ENCODE measurements around the gene PSMC3IP. TPM values are rescaled to one million over a fixed set of nuclear protein-coding genes. Genes with fewer than 3 reads are reported as not detected.

The PSMC3IP gene
- total RNA-seq, 1 experiment from 2014 or later: 31.9 TPM

GRCh38 chr17:42608305-42609181 lies 31.0 kb upstream of the PSMC3IP start:
- no peak for TF ChIP-seq CTCF (conservative IDR thresholded peaks at IDR 0.05; ENCODE audit: low read depth, low read length)
- Histone ChIP-seq H3K4me3 (ENCODE audit: low read depth, low read length, poor library complexity, severe bottlenecking) (peak overlapping the region; percentile 82), H3K4me1 (ENCODE audit: insufficient read depth, low read length, poor library complexity, severe bottlenecking) (no peaks in the 10 kb centered on the region), H3K27ac (ENCODE audit: low read depth, low read length, poor library complexity, severe bottlenecking) (peak overlapping the region; percentile 84), H3K27me3 (replicated peaks; ENCODE audit: insufficient read depth, low read depth, low read length, poor library complexity) (no peaks in the 10 kb centered on the region), H3K9me3 (ENCODE audit: low read depth, low read length, poor library complexity, severe bottlenecking) (no peaks in the 10 kb centered on the region), H3K36me3 (ENCODE audit: insufficient read depth, low read length, poor library complexity, severe bottlenecking) (no peaks in the 10 kb centered on the region)
- ChIA-PET POLR2A (ENCODE audit: low non-redundant PET) (no interaction called here), CTCF (no interaction called here)
- intact Hi-C loops (cut with micrococcal nuclease; ENCODE audit: unreplicated experiment): loop anchor here (2.0 kb wide), 1 partner anchor 68 kb away; the partner anchor contains the start of gene PLEKHH3
- DNase-seq (ENCODE audit: low spot score): no peak
- BruUV-seq (replicated peaks): no TSS peak

DNA sequence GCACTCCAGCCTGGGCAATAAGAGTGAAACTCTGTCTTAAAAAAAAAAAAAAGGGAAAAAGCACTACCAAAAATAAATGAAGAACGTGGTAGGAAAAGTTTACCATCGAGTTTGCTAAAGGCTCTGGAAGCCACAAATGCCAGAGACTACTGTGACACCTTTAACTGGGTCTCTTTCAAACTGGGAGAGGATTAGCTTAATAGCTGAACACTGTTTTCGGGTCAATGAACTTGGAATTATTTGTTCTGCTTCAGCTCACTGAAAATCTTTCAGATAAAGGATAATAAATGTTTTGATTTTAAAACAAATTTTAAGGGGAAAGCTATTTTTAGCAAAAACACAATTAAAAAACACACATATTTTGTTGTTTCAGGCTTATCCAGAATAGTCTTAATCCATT lies 30.2 kb upstream of the PSMC3IP start:
- H3K4me1 ChIP-seq (ENCODE audit: insufficient read depth, low read length, poor library complexity, severe bottlenecking): no peaks in the 10 kb centered on the region
- ChIA-PET POLR2A (ENCODE audit: low non-redundant PET) (no interaction called here), CTCF (no interaction called here)
- H3K36me3 ChIP-seq (ENCODE audit: insufficient read depth, low read length, poor library complexity, severe bottlenecking): no peaks in the 10 kb centered on the region
- intact Hi-C loops (cut with micrococcal nuclease; ENCODE audit: unreplicated experiment): loop anchor here (2.0 kb wide), 1 partner anchor 69 kb away; the partner anchor contains the start of gene PLEKHH3
- H3K27ac ChIP-seq (ENCODE audit: low read depth, low read length, poor library complexity, severe bottlenecking): no peak overlapping the region
- BruUV-seq (replicated peaks): no TSS peak
- H3K27me3 ChIP-seq (replicated peaks; ENCODE audit: insufficient read depth, low read depth, low read length, poor library complexity): no peaks in the 10 kb centered on the region
- peak overlapping the region; percentile 82 for H3K4me3 ChIP-seq (ENCODE audit: low read depth, low read length, poor library complexity, severe bottlenecking)
- no peaks in the 10 kb centered on the region for H3K9me3 ChIP-seq (ENCODE audit: low read depth, low read length, poor library complexity, severe bottlenecking)
- DNase-seq (ENCODE audit: low spot score): no peak
- no peak for TF ChIP-seq EZH2 (IDR thresholded peaks at IDR 0.05; ENCODE audit: borderline replicate concordance, low read depth, low read length, poor library complexity, severe bottlenecking)
- TF ChIP-seq CTCF (conservative IDR thresholded peaks at IDR 0.05; ENCODE audit: low read depth, low read length): no peak

GRCh38 chr17:42603318-42603717 lies 25.8 kb upstream of the PSMC3IP start:
- DNase-seq (ENCODE audit: low spot score): no peak
- Histone ChIP-seq H3K36me3 (ENCODE audit: insufficient read depth, low read length, poor library complexity, severe bottlenecking) (no peaks in the 10 kb centered on the region), H3K27me3 (replicated peaks; ENCODE audit: insufficient read depth, low read depth, low read length, poor library complexity) (no peaks in the 10 kb centered on the region), H3K4me3 (ENCODE audit: low read depth, low read length, poor library complexity, severe bottlenecking) (no peak overlapping the region), H3K9me3 (ENCODE audit: low read depth, low read length, poor library complexity, severe bottlenecking) (no peaks in the 10 kb centered on the region), H3K27ac (ENCODE audit: low read depth, low read length, poor library complexity, severe bottlenecking) (no peak overlapping the region), H3K4me1 (ENCODE audit: insufficient read depth, low read length, poor library complexity, severe bottlenecking) (no peaks in the 10 kb centered on the region)
- CTCF ChIA-PET: no interaction called here
- BruUV-seq (replicated peaks): no TSS peak
- POLR2A ChIA-PET (ENCODE audit: low non-redundant PET): no interaction called here
- TF ChIP-seq EZH2 (IDR thresholded peaks at IDR 0.05; ENCODE audit: borderline replicate concordance, low read depth, low read length, poor library complexity, severe bottlenecking): no peak
- no peak for TF ChIP-seq CTCF (conservative IDR thresholded peaks at IDR 0.05; ENCODE audit: low read depth, low read length)
- intact Hi-C loops (cut with micrococcal nuclease; ENCODE audit: unreplicated experiment): no loop called here
